ENCODE results near the gene THSD7B.

DNA sequence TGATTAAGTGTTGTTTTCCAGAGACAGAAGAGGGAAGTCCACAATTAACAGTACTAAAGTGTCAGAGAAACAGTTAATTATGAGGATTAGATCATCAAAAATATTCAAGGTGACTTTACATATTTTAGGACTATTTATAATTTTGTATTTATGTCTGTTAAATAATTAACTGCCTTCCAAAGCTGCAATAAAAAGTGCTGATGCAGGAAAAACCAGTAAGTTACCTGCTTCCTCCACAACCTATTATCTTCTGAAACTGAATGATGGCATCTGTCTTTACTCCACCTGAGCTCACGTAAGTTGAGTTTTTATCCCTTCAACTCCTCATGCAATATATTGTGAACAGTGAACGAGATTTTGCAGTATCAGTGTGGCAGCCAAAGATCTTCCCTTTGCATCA, 570.7 kb downstream of the THSD7B start:
- TF ChIP-seq, protein P1, sequence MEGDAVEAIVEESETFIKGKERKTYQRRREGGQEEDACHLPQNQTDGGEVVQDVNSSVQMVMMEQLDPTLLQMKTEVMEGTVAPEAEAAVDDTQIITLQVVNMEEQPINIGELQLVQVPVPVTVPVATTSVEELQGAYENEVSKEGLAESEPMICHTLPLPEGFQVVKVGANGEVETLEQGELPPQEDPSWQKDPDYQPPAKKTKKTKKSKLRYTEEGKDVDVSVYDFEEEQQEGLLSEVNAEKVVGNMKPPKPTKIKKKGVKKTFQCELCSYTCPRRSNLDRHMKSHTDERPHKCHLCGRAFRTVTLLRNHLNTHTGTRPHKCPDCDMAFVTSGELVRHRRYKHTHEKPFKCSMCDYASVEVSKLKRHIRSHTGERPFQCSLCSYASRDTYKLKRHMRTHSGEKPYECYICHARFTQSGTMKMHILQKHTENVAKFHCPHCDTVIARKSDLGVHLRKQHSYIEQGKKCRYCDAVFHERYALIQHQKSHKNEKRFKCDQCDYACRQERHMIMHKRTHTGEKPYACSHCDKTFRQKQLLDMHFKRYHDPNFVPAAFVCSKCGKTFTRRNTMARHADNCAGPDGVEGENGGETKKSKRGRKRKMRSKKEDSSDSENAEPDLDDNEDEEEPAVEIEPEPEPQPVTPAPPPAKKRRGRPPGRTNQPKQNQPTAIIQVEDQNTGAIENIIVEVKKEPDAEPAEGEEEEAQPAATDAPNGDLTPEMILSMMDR (IDR thresholded peaks at IDR 0.05) = no peak
- no peak for TF ChIP-seq POLR2A (IDR thresholded peaks at IDR 0.05)

Measured in Peyer's patch (tissue), 4 donors.